ENCODE data around the gene SDCBP2.

Gene SDCBP2

GRCh38 chr20:1371202-1371782 is 42.4 kb upstream of the SDCBP2 start:
- Histone ChIP-seq H3K4me3 (ENCODE audit: low read length) (no peak overlapping the region), H3K4me1 (ENCODE audit: control insufficient read depth, low read depth, low read length) (no peaks in the 10 kb centered on the region), H3K27ac (ENCODE audit: low read length) (no peak overlapping the region), H3K9me3 (ENCODE audit: control insufficient read depth, low read depth, low read length) (no peaks in the 10 kb centered on the region), H3K27me3 (ENCODE audit: control insufficient read depth, insufficient read depth, low read length) (no peaks in the 10 kb centered on the region), H3K36me3 (ENCODE audit: control insufficient read depth, low read depth, low read length) (peaks cover 45% of the 10 kb centered on the region), H3K9ac (ENCODE audit: low read length) (no peak overlapping the region)

- Histone ChIP-seq H3K4me1 (ENCODE audit: control insufficient read depth, low read depth, low read length) (no peaks in the 10 kb centered on the region), H3K4me3 (ENCODE audit: low read length) (no peak overlapping the region), H3K9ac (ENCODE audit: low read length) (no peak overlapping the region), H3K27me3 (ENCODE audit: control insufficient read depth, insufficient read depth, low read length) (no peaks in the 10 kb centered on the region), H3K27ac (ENCODE audit: low read length) (no peak overlapping the region), H3K36me3 (ENCODE audit: control insufficient read depth, low read depth, low read length) (peaks cover 45% of the 10 kb centered on the region), H3K9me3 (ENCODE audit: control insufficient read depth, low read depth, low read length) (no peaks in the 10 kb centered on the region)
Measured at GRCh38 chr20:1370548-1371110, 41.7 kb upstream of the SDCBP2 start.

- Histone ChIP-seq H3K4me1 (ENCODE audit: control insufficient read depth, low read depth, low read length) (no peaks in the 10 kb centered on the region), H3K27ac (ENCODE audit: low read length) (no peak overlapping the region), H3K9ac (ENCODE audit: low read length) (no peak overlapping the region), H3K27me3 (ENCODE audit: control insufficient read depth, insufficient read depth, low read length) (no peaks in the 10 kb centered on the region), H3K4me3 (ENCODE audit: low read length) (no peak overlapping the region), H3K36me3 (ENCODE audit: control insufficient read depth, low read depth, low read length) (peaks cover 43% of the 10 kb centered on the region), H3K9me3 (ENCODE audit: control insufficient read depth, low read depth, low read length) (no peaks in the 10 kb centered on the region)
Measured at GRCh38 chr20:1369970-1370369, 41.0 kb upstream of the SDCBP2 start.

GRCh38 chr20:1368448-1369199 is 39.7 kb upstream of the SDCBP2 start:
- H3K27ac ChIP-seq (ENCODE audit: low read length) = no peak overlapping the region
- H3K4me3 ChIP-seq (ENCODE audit: low read length) = no peak overlapping the region
- H3K9me3 ChIP-seq (ENCODE audit: control insufficient read depth, low read depth, low read length) = no peaks in the 10 kb centered on the region
- no peaks in the 10 kb centered on the region for H3K4me1 ChIP-seq (ENCODE audit: control insufficient read depth, low read depth, low read length)
- H3K27me3 ChIP-seq (ENCODE audit: control insufficient read depth, insufficient read depth, low read length) = no peaks in the 10 kb centered on the region
- H3K9ac ChIP-seq (ENCODE audit: low read length) = no peak overlapping the region
- peaks cover 30% of the 10 kb centered on the region for H3K36me3 ChIP-seq (ENCODE audit: control insufficient read depth, low read depth, low read length)

- Histone ChIP-seq H3K27me3 (ENCODE audit: control insufficient read depth, insufficient read depth, low read length) (no peaks in the 10 kb centered on the region), H3K9ac (ENCODE audit: low read length) (no peak overlapping the region), H3K36me3 (ENCODE audit: control insufficient read depth, low read depth, low read length) (peaks cover 22% of the 10 kb centered on the region), H3K27ac (ENCODE audit: low read length) (no peak overlapping the region), H3K9me3 (ENCODE audit: control insufficient read depth, low read depth, low read length) (no peaks in the 10 kb centered on the region), H3K4me1 (ENCODE audit: control insufficient read depth, low read depth, low read length) (no peaks in the 10 kb centered on the region), H3K4me3 (ENCODE audit: low read length) (no peak overlapping the region)
Measured at GRCh38 chr20:1367479-1367878, 38.5 kb upstream of the SDCBP2 start.

GRCh38 chr20:1364106-1364505 is 35.2 kb upstream of the SDCBP2 start:
- Histone ChIP-seq H3K4me3 (ENCODE audit: low read length) (no peak overlapping the region), H3K27ac (ENCODE audit: low read length) (no peak overlapping the region), H3K36me3 (ENCODE audit: control insufficient read depth, low read depth, low read length) (peaks cover 18% of the 10 kb centered on the region), H3K27me3 (ENCODE audit: control insufficient read depth, insufficient read depth, low read length) (no peaks in the 10 kb centered on the region), H3K4me1 (ENCODE audit: control insufficient read depth, low read depth, low read length) (no peaks in the 10 kb centered on the region), H3K9ac (ENCODE audit: low read length) (no peak overlapping the region), H3K9me3 (ENCODE audit: control insufficient read depth, low read depth, low read length) (no peaks in the 10 kb centered on the region)

GRCh38 chr20:1363522-1363921 is 34.6 kb upstream of the SDCBP2 start:
- H3K9me3 ChIP-seq (ENCODE audit: control insufficient read depth, low read depth, low read length) = no peaks in the 10 kb centered on the region
- H3K36me3 ChIP-seq (ENCODE audit: control insufficient read depth, low read depth, low read length) = peaks cover 18% of the 10 kb centered on the region
- H3K4me1 ChIP-seq (ENCODE audit: control insufficient read depth, low read depth, low read length) = no peaks in the 10 kb centered on the region
- no peak overlapping the region for H3K4me3 ChIP-seq (ENCODE audit: low read length)
- H3K27ac ChIP-seq (ENCODE audit: low read length) = no peak overlapping the region
- no peak overlapping the region for H3K9ac ChIP-seq (ENCODE audit: low read length)
- no peaks in the 10 kb centered on the region for H3K27me3 ChIP-seq (ENCODE audit: control insufficient read depth, insufficient read depth, low read length)

- Histone ChIP-seq H3K36me3 (ENCODE audit: control insufficient read depth, low read depth, low read length) (peaks cover 18% of the 10 kb centered on the region), H3K9ac (ENCODE audit: low read length) (no peak overlapping the region), H3K27ac (ENCODE audit: low read length) (no peak overlapping the region), H3K4me3 (ENCODE audit: low read length) (no peak overlapping the region), H3K27me3 (ENCODE audit: control insufficient read depth, insufficient read depth, low read length) (no peaks in the 10 kb centered on the region), H3K4me1 (ENCODE audit: control insufficient read depth, low read depth, low read length) (no peaks in the 10 kb centered on the region), H3K9me3 (ENCODE audit: control insufficient read depth, low read depth, low read length) (no peaks in the 10 kb centered on the region)
Measured at GRCh38 chr20:1362484-1362883, 33.5 kb upstream of the SDCBP2 start.

GRCh38 chr20:1360094-1360846 is 31.3 kb upstream of the SDCBP2 start:
- H3K9ac ChIP-seq (ENCODE audit: low read length) = no peak overlapping the region
- H3K4me1 ChIP-seq (ENCODE audit: control insufficient read depth, low read depth, low read length) = no peaks in the 10 kb centered on the region
- H3K27me3 ChIP-seq (ENCODE audit: control insufficient read depth, insufficient read depth, low read length) = no peaks in the 10 kb centered on the region
- no peak overlapping the region for H3K27ac ChIP-seq (ENCODE audit: low read length)
- H3K36me3 ChIP-seq (ENCODE audit: control insufficient read depth, low read depth, low read length) = peaks cover 19% of the 10 kb centered on the region
- no peak overlapping the region for H3K4me3 ChIP-seq (ENCODE audit: low read length)
- H3K9me3 ChIP-seq (ENCODE audit: control insufficient read depth, low read depth, low read length) = no peaks in the 10 kb centered on the region

- Histone ChIP-seq H3K36me3 (ENCODE audit: control insufficient read depth, low read depth, low read length) (peaks cover 21% of the 10 kb centered on the region), H3K4me3 (ENCODE audit: low read length) (no peak overlapping the region), H3K9ac (ENCODE audit: low read length) (no peak overlapping the region), H3K9me3 (ENCODE audit: control insufficient read depth, low read depth, low read length) (no peaks in the 10 kb centered on the region), H3K27ac (ENCODE audit: low read length) (no peak overlapping the region), H3K27me3 (ENCODE audit: control insufficient read depth, insufficient read depth, low read length) (no peaks in the 10 kb centered on the region), H3K4me1 (ENCODE audit: control insufficient read depth, low read depth, low read length) (no peaks in the 10 kb centered on the region)
Measured at GRCh38 chr20:1357921-1358671, 29.2 kb upstream of the SDCBP2 start.

- no peak overlapping the region for H3K27ac ChIP-seq (ENCODE audit: low read length)
- no peaks in the 10 kb centered on the region for H3K4me1 ChIP-seq (ENCODE audit: control insufficient read depth, low read depth, low read length)
- H3K9me3 ChIP-seq (ENCODE audit: control insufficient read depth, low read depth, low read length) = no peaks in the 10 kb centered on the region
- H3K9ac ChIP-seq (ENCODE audit: low read length) = no peak overlapping the region
- H3K27me3 ChIP-seq (ENCODE audit: control insufficient read depth, insufficient read depth, low read length) = no peaks in the 10 kb centered on the region
- H3K4me3 ChIP-seq (ENCODE audit: low read length) = no peak overlapping the region
- H3K36me3 ChIP-seq (ENCODE audit: control insufficient read depth, low read depth, low read length) = peaks cover 2% of the 10 kb centered on the region
Measured at GRCh38 chr20:1353956-1354355, 25.0 kb upstream of the SDCBP2 start.

Data from iPS-18a (cell line).